Right forelimb (tissue), 1 donor: ENCODE results near the gene FBXL15.

ENCODE experiments used
- DNase-seq: peaks from one replicate; pipeline ENCODE4 v3.0.0-alpha.2; 2018

FBXL15 gene

GRCh38 chr10:102420714-102421506 lies at the start of gene FBXL15:
TSS of gene FBXL15 (plus strand) at chr10:102420836. CDS start at chr10:102421130, 294 bp downstream.
- DNase-seq = peak; percentile 97

GRCh38 chr10:102371295-102371694 lies 49.3 kb upstream of the FBXL15 start:
- DNase-seq = no peak

DNA sequence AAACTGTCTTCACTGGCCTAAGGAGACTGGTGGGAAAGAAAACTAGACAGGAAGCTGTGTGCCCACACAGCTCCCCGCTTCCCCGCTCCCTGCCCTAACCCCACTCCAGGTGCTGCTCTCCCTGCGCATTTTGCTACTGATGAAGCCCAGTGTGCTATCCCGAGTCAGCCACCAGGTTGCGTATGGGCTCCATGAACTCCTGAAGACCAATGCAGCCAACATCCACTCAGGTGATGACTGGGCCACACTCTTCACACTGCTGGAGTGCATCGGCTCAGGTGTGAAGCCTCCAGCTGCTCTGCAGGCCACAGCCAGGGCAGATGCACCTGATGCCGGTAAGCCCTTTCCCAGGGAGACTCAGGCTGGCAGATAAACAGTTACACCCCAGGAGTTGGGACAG lies 45.4 kb upstream of the FBXL15 start:
- no peak for DNase-seq

- DNase-seq = no peak
Measured at GRCh38 chr10:102375867-102376266, 44.8 kb upstream of the FBXL15 start.

- DNase-seq = no peak
Measured at GRCh38 chr10:102376901-102377300, 43.7 kb upstream of the FBXL15 start.

DNA sequence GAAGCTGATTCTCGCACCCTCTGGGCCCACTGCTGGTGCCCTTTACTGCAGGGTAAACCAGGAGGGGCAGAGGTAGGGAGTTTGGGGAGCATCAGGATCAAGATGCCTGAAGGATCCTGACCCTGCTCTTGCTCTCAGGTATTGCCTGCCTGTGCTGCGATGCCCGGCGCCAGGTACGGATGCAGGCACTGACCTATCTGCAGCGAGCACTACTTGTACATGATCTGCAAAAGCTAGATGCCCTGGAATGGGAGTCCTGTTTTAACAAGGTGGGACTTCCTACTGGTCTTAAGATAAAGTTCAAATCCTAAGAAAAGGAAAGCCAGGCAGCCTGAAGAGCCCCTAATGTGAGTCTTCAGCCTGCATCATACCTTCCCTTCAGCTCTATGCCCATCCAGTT lies 41.3 kb upstream of the FBXL15 start:
- no peak for DNase-seq

DNA sequence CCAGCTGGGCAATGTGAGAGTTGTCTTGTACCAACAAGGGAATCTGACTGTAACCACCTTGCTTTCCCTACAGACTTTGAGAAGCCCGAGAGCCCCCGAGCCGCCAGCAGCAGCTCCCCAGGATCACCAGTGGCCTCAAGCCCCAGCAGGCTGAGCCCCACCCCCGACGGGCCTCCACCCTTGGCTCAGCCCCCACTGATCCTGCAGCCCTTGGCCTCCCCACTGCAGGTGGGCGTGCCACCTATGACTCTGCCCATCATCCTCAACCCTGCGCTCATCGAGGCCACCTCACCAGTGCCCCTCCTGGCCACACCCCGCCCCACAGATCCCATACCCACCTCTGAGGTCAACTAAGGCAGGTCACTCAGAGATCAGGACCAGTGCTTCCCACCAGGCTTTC lies 38.7 kb upstream of the FBXL15 start:
- no peak for DNase-seq

DNA sequence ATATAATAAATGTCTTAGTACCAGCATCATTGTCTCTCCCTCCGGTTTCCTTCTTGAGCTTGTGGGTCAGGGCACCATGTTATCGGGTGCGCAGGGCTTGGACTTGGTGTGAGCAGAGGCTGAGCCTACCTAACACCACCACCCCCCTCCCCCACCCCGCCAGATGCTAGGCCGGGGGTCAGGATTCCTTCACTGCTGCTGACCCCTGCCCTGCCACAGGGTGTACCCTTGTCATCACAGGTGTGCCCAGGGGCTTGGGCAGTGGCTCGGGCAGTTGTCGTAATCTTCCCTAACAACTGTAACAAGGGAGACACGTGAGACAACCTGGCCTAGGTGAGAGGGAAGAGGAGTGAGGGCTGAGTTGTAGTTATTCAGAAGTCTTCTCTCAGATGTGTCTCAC lies 37.8 kb upstream of the FBXL15 start:
- DNase-seq = no peak

GRCh38 chr10:102384053-102384452 lies 36.6 kb upstream of the FBXL15 start:
- DNase-seq = no peak

DNA sequence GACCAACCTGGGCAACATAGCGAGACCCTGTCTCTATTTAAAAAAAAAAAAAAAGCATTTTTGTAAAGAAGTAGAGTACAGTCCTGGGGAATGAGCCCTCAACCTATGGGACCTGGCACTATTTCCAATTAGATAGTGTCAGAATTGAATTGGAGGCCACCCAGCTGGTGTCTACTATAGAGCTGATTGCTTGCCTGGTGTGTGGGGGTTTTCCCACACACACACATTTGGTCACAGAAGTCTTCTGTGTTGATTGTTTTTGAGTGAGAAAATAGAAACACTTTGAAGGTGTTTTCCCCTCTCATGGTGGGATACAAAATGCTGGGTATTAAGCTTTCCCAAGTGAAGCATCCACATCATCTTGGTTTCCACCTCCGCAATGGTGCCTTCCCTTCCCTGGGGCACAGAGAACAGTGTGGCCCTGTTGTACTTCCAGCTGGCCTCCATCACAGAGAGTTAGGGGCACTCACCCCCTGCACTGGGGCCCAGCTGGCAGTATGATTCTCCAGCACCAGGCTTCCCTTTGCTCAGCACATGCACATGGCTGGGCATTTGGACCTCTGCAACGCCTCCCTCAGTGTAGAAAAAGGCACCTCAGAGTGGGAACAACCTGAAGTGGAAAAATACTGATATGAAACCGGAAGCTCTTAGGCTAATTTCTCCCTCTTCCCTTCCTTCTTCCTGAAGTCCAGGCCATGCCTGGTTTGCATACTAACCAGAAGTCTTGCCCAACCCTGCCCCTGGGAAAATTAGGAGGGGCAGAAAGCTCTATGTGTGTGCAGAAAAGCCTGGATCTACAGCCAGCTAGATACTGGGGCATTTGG lies 35.8 kb upstream of the FBXL15 start:
- no peak for DNase-seq

- no peak for DNase-seq
Measured at GRCh38 chr10:102389894-102390293, 30.7 kb upstream of the FBXL15 start.

GRCh38 chr10:102392306-102392705 lies 28.3 kb upstream of the FBXL15 start:
- DNase-seq = no peak

- DNase-seq = no peak
Measured at GRCh38 chr10:102393411-102394078, 27.1 kb upstream of the FBXL15 start.

DNA sequence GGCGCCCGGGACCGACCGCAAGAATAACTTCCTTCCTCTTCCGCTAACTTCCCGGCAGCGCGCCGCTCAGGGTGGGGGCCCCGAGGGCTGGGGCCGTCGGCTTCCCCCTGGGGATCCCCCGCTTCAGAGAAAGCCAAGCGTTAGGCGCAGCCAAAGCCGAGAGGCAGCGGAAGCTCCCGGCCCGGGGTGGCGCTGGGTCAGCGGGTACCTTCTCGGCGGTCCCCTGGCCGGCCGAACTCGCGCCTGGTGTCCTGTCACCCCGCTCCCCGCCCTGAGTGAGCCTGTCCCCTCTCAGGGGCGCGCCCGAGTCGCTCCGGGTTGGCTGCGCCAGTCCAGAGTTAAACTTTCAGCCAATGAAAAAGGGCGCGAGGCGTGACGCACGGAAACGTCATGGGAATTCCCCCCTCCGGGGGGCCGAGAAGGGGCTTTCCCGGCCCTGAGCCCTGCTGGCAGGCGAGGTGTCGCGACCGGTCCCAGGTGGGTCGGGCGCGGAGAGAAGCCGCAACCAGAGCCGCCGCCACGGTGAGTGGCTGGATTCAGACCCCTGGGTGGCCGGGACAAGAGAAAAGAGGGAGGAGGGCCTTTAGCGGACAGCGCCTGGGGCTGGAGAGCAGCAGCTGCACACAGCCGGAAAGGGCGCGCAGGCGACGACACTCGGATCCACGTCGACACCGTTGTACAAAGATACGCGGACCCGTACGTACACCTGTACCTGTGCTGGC lies 26.4 kb upstream of the FBXL15 start:
- peak; percentile 94 for DNase-seq

- peak; percentile 69 for DNase-seq
Measured at GRCh38 chr10:102394801-102395399, 25.7 kb upstream of the FBXL15 start.

- peak; percentile 96 for DNase-seq
Measured at GRCh38 chr10:102395400-102396316, 25.0 kb upstream of the FBXL15 start, which contains the start of gene NFKB2. TSS of gene NFKB2 (plus strand) at chr10:102395705. CDS start at chr10:102395960, 255 bp downstream.

GRCh38 chr10:102396317-102396650 lies 24.4 kb upstream of the FBXL15 start:
- DNase-seq = no peak

- DNase-seq = no peak
Measured at GRCh38 chr10:102396730-102397151, 23.9 kb upstream of the FBXL15 start.

DNA sequence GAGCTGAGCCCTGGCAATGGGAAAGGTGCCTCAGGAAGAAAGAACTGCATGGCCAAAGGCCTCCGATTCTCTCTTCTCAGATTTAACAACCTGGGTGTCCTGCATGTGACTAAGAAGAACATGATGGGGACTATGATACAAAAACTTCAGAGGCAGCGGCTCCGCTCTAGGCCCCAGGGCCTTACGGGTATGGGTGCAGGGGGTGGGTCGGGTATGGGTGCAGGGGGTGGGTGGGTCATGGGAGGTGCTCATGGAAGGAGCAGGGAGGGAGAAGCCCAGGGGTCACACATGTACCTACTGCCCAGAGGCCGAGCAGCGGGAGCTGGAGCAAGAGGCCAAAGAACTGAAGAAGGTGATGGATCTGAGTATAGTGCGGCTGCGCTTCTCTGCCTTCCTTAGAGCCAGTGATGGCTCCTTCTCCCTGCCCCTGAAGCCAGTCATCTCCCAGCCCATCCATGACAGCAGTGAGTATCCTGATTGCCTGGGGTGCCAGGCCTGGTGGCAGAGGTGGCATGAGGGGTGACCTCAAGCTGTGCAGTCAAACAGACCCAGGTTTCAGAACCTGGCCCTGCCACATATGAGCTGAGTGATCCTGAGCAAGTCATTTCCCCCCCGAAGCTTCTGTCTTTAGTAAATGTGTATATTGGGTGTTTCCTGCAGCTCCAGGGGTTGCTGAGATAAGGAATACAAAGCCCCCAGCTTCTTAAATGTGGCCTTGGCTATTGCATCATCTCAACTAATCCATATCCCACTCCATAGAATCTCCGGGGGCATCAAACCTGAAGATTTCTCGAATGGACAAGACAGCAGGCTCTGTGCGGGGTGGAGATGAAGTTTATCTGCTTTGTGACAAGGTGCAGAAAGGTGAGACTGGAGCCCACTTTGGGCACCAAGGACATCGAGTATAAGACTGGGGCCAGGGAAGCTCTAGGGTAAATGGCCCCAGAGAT lies 23.1 kb upstream of the FBXL15 start:
- DNase-seq = no peak
